ENCODE data around the gene B3GNT9. TPM values are rescaled to one million over a fixed set of nuclear protein-coding genes. Genes with fewer than 3 reads are reported as not detected.

Gene B3GNT9
- total RNA-seq, 4 donors from 2014 or later, result 17.4 to 26.1 (median 19.2) TPM

GRCh38 chr16:67149276-67150046, 1.3 kb downstream of the B3GNT9 start:
- intact Hi-C loops (cut with DNase I), result no loop called here
- no peaks in the 10 kb centered on the region for H3K9me3 ChIP-seq
- peak overlapping the region in 3 of 4 donors; percentile 71 to 83 (median 74) for H3K4me3 ChIP-seq
- peaks cover 7 to 34% (median 23%) of the 10 kb centered on the region in 4 donors for H3K4me1 ChIP-seq
- peaks cover 26 to 55% (median 46%) of the 10 kb centered on the region in 4 donors for H3K36me3 ChIP-seq
- no peak for DNase-seq (ENCODE audit: extremely low spot score)
- 72% methylated on average over 75 of the region's 77 CpGs for WGBS
- H3K27ac ChIP-seq (replicated peaks in 1 of 4), result peak overlapping the region; percentile 91 to 95 (median 94)
- no peaks in the 10 kb centered on the region for H3K27me3 ChIP-seq
- TF ChIP-seq POLR2A (IDR thresholded peaks at IDR 0.05; ENCODE audit: low read depth) (no peak), EP300 (IDR thresholded peaks at IDR 0.05) (no peak), CTCF (IDR thresholded peaks at IDR 0.05) (no peak), POLR2AphosphoS5 (IDR thresholded peaks at IDR 0.05) (no peak)

- H3K27ac ChIP-seq (replicated peaks in 1 of 4), result no peak overlapping the region
- 92% methylated on average over 5 of the region's 11 CpGs for WGBS
- peaks cover 31 to 62% (median 53%) of the 10 kb centered on the region in 4 donors for H3K36me3 ChIP-seq
- no peak overlapping the region for H3K4me3 ChIP-seq
- intact Hi-C loops (cut with DNase I), result no loop called here
- DNase-seq (ENCODE audit: extremely low spot score), result no peak
- no peak for TF ChIP-seq EP300 (IDR thresholded peaks at IDR 0.05)
- no peaks in the 10 kb centered on the region for H3K9me3 ChIP-seq
- H3K27me3 ChIP-seq, result no peaks in the 10 kb centered on the region
- H3K4me1 ChIP-seq, result peaks cover 7 to 32% (median 23%) of the 10 kb centered on the region in 4 donors
These were observed 2.0 kb downstream of the B3GNT9 start for GRCh38 chr16:67148656-67149275.

GRCh38 chr16:67148221-67148620, 2.6 kb downstream of the B3GNT9 start:
- Histone ChIP-seq H3K4me1 (peaks cover 7 to 32% (median 23%) of the 10 kb centered on the region in 4 donors), H3K27ac (replicated peaks in 1 of 4) (no peak overlapping the region), H3K9me3 (no peaks in the 10 kb centered on the region), H3K36me3 (peaks cover 37 to 67% (median 58%) of the 10 kb centered on the region in 4 donors), H3K4me3 (no peak overlapping the region), H3K27me3 (no peaks in the 10 kb centered on the region)
- no peak for DNase-seq (ENCODE audit: extremely low spot score)
- intact Hi-C loops (cut with DNase I), result no loop called here
- 93% methylated on average over 2 of the region's 2 CpGs for WGBS
- TF ChIP-seq EP300 (IDR thresholded peaks at IDR 0.05), result no peak
- TF ChIP-seq POLR2AphosphoS5 (IDR thresholded peaks at IDR 0.05), result no peak
- TF ChIP-seq CTCF (IDR thresholded peaks at IDR 0.05), result no peak
- TF ChIP-seq POLR2A (IDR thresholded peaks at IDR 0.05; ENCODE audit: low read depth), result no peak

- WGBS, result 98% methylated on average over 4 of the region's 4 CpGs
- Histone ChIP-seq H3K36me3 (peaks cover 40 to 74% (median 65%) of the 10 kb centered on the region in 4 donors), H3K4me3 (no peak overlapping the region), H3K9me3 (no peaks in the 10 kb centered on the region), H3K27me3 (no peaks in the 10 kb centered on the region), H3K4me1 (peaks cover 7 to 32% (median 23%) of the 10 kb centered on the region in 4 donors), H3K27ac (replicated peaks in 1 of 4) (no peak overlapping the region)
- DNase-seq (ENCODE audit: extremely low spot score), result no peak
- no peak for TF ChIP-seq POLR2AphosphoS5 (IDR thresholded peaks at IDR 0.05)
- no peak for TF ChIP-seq EP300 (IDR thresholded peaks at IDR 0.05)
- no peak for TF ChIP-seq POLR2A (IDR thresholded peaks at IDR 0.05; ENCODE audit: low read depth)
- intact Hi-C loops (cut with DNase I), result no loop called here
These were observed 3.2 kb downstream of the B3GNT9 start for GRCh38 chr16:67147437-67148140.

- 74% methylated on average over 6 of the region's 7 CpGs for WGBS
- no peaks in the 10 kb centered on the region for H3K27me3 ChIP-seq
- no peaks in the 10 kb centered on the region for H3K9me3 ChIP-seq
- H3K4me3 ChIP-seq, result no peak overlapping the region
- H3K4me1 ChIP-seq, result peaks cover 7 to 30% (median 23%) of the 10 kb centered on the region in 4 donors
- intact Hi-C loops (cut with DNase I), result no loop called here
- no peak for DNase-seq (ENCODE audit: extremely low spot score)
- TF ChIP-seq POLR2AphosphoS5 (IDR thresholded peaks at IDR 0.05), result no peak
- TF ChIP-seq POLR2A (IDR thresholded peaks at IDR 0.05; ENCODE audit: low read depth), result no peak
- TF ChIP-seq CTCF (IDR thresholded peaks at IDR 0.05), result no peak
- TF ChIP-seq EP300 (IDR thresholded peaks at IDR 0.05), result no peak
- no peak overlapping the region for H3K27ac ChIP-seq (replicated peaks in 1 of 4)
- H3K36me3 ChIP-seq, result peaks cover 48 to 82% (median 73%) of the 10 kb centered on the region in 4 donors
These were observed 4.1 kb downstream of the B3GNT9 start for GRCh38 chr16:67146523-67147357.
